Kidney epithelial cell (primary cell): ENCODE data around the gene GIT2. TPM values are rescaled to one million over a fixed set of nuclear protein-coding genes. Genes with fewer than 3 reads are reported as not detected.

Experiments
- DNase-seq: peaks from one replicate; pipeline ENCODE4 v3.0.0-alpha.2; 2010; ENCODE audit warnings: low read depth
- H3K27me3 ChIP-seq: 2 replicates; pipeline ENCODE4 v1.6.0; 2011; ENCODE audit warnings: low read length; ENCODE audit not compliant: control insufficient read depth, insufficient read depth
- H3K36me3 ChIP-seq: 2 replicates; pipeline ENCODE4 v1.5.1; 2011; ENCODE audit warnings: low read length; ENCODE audit not compliant: control insufficient read depth, insufficient read depth
- H3K4me3 ChIP-seq: 2 replicates; pipeline ENCODE4 v1.5.1; 2011; ENCODE audit warnings: low read depth, mild to moderate bottlenecking, control low read depth, low read length
- CTCF ChIP-seq: IDR thresholded peaks from 2 replicates; pipeline ENCODE4 v1.5.1; 2011; ENCODE audit warnings: mild to moderate bottlenecking, moderate library complexity, low read length, control low read depth, inconsistent platforms; ENCODE audit not compliant: insufficient read depth, poor library complexity, severe bottlenecking
- total RNA-seq: library from RNA; depleted of rRNA; stranded (reverse); fragments of >200 nt; gene quantifications from 2 replicates; pipeline ENCODE4 v1.2.3, GENCODE V29; 2015

GIT2 gene
- total RNA-seq, 1 donor from 2014 or later: 20.3 TPM

- no peaks in the 10 kb centered on the region for H3K27me3 ChIP-seq
- peaks cover under 1% of the 10 kb centered on the region for H3K36me3 ChIP-seq
- no peak for DNase-seq
- no peak for TF ChIP-seq CTCF
- no peak overlapping the region for H3K4me3 ChIP-seq
Measured at GRCh38 chr12:109916045-109916444, 80.1 kb downstream of the GIT2 start.

- H3K36me3 ChIP-seq: peaks cover 2% of the 10 kb centered on the region
- no peak overlapping the region for H3K4me3 ChIP-seq
- no peak for TF ChIP-seq CTCF
- no peak for DNase-seq
- H3K27me3 ChIP-seq: no peaks in the 10 kb centered on the region
Measured at GRCh38 chr12:109915171-109916040, 80.8 kb downstream of the GIT2 start.

DNA sequence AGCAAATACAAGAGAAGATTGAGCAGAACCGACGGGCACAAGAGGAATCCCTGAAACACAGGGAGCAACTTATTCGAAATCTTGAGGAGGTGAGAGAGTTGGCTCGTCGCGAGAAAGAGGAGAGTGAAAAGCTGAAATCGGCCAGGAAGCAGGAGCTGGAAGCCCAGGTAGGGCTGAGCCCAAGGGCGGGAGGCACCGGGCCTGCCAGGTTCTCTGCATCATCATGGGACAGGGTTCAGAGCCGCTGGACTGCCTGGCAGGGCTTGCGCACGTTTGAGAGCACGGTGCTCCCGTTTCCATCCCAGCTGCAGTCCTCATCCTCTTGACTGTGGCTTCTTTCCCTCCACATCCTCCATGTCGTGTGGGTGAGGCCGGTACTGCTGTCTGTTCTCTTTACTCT lies 81.7 kb downstream of the GIT2 start:
- no peak for TF ChIP-seq CTCF
- Histone ChIP-seq H3K4me3 (no peak overlapping the region), H3K36me3 (peaks cover 2% of the 10 kb centered on the region), H3K27me3 (no peaks in the 10 kb centered on the region)
- no peak for DNase-seq

DNA sequence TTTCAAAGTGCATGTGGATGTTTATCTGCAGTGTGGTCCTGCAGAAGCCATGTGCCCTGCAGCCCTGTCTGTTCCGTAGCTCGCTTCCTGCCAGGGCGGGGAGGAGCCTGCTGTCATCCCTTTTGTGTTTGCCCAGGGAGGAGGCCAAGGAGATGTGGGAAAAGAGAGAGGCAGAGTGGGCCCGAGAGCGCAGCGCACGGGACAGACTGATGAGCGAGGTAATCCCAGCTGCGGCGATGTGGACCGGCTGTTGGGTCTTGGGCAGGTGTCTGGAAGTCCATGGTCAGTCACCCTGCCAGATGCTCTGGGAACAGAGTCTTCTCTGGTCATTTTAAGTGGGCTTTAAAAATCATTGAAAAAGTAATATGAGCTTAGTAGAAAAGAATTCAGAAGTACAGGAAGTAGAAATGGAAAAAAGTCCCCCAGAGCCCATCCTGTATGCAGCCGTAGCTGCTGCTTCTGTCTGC lies 83.3 kb downstream of the GIT2 start:
- Histone ChIP-seq H3K36me3 (peaks cover 2% of the 10 kb centered on the region), H3K4me3 (no peak overlapping the region), H3K27me3 (no peaks in the 10 kb centered on the region)
- no peak for DNase-seq
- TF ChIP-seq CTCF: no peak

DNA sequence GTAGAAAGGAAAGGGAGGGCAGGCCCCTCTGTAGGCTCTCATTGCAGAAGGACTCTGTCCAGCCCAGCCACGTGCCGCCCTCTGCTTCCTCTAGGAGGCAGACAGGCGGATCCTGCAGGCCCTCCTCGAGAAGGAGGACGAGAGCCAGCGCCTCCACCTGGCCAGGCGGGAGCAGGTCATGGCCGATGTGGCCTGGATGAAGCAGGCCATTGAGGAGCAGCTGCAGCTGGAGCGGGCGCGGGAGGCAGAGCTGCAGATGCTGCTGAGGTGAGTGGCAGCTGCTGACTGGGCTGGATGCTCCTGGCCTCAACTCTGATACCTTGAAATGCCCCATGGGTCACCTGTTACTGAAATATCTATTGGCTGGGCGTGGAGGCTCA lies 85.2 kb downstream of the GIT2 start:
- no peak for DNase-seq
- H3K4me3 ChIP-seq: no peak overlapping the region
- TF ChIP-seq CTCF: peak; percentile 52
- no peaks in the 10 kb centered on the region for H3K27me3 ChIP-seq
- H3K36me3 ChIP-seq: peaks cover 2% of the 10 kb centered on the region

DNA sequence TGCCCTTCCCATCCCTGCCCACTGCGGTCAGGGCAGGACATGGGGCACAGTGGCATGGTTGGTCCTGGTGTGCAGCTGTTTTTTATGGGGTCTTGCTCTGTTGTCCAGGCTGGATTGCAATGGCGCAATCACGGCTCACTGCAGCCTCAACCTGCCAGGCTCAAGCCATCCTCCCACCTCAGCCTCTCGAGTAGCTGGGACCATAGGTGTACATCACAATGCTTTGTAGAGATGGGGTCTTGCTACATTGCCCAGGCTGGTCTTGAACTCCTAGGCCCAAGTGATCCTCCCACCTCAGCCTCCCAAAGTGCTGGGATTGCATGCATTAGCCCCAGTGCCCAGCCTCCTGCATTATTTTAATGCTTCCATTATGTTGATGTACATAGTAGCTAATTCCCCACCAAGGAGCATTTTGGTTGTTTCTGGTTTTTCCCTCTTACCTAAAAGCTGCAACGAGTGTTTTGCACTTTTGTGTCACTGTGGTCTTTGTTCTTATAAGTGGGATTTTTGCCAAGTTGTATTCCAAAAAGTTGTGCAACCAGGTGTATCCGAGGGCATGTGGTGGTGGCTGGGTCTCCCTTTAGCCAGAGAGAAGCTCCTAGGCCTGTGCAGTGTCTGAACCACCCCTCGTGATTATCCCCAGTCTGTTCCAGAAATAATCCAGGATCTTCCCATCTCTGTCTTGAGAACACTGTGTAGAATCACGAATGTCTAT lies 85.8 kb downstream of the GIT2 start:
- TF ChIP-seq CTCF: no peak
- H3K4me3 ChIP-seq: no peak overlapping the region
- H3K36me3 ChIP-seq: peaks cover 2% of the 10 kb centered on the region
- DNase-seq: no peak
- H3K27me3 ChIP-seq: no peaks in the 10 kb centered on the region
